ENCODE data around the gene METTL18.

GRCh38 chr1:169779970-169780369, 14.7 kb downstream of the METTL18 start:
- TF ChIP-seq EZH2 (IDR thresholded peaks at IDR 0.05; ENCODE audit: borderline replicate concordance, low read depth, low read length, severe bottlenecking) (no peak), CTCF (IDR thresholded peaks at IDR 0.05; ENCODE audit: borderline replicate concordance, extremely low read depth, low read length, poor library complexity, severe bottlenecking) (no peak)
